ENCODE measurements around the gene KIAA1958.

DNA sequence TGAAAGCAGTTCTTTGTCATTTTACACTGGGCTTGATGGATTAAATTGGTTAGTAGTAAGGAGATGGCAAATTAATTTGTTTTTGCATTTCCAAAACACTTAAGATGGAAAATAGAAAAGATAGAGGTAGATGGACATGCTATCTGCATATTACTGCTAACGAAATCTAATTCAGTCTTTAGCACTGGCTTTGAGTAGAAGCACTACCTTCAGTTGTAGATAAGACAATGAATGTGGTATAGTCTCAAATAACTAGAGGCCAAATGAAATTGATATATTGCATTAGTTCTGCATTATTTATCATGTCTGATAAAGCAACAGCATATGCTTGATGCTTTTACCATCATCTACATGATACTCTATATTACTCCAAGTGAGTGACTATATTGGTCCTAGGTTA lies 33.4 kb downstream of the KIAA1958 start:
- TF ChIP-seq, protein P1, sequence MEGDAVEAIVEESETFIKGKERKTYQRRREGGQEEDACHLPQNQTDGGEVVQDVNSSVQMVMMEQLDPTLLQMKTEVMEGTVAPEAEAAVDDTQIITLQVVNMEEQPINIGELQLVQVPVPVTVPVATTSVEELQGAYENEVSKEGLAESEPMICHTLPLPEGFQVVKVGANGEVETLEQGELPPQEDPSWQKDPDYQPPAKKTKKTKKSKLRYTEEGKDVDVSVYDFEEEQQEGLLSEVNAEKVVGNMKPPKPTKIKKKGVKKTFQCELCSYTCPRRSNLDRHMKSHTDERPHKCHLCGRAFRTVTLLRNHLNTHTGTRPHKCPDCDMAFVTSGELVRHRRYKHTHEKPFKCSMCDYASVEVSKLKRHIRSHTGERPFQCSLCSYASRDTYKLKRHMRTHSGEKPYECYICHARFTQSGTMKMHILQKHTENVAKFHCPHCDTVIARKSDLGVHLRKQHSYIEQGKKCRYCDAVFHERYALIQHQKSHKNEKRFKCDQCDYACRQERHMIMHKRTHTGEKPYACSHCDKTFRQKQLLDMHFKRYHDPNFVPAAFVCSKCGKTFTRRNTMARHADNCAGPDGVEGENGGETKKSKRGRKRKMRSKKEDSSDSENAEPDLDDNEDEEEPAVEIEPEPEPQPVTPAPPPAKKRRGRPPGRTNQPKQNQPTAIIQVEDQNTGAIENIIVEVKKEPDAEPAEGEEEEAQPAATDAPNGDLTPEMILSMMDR (IDR thresholded peaks at IDR 0.05) = no peak
- TF ChIP-seq EP300 (IDR thresholded peaks at IDR 0.05) (no peak), POLR2AphosphoS5 (IDR thresholded peaks at IDR 0.05) (no peak)

Measured in suprapubic skin (tissue), 4 donors.